ENCODE results near the gene DPYSL5.

DPYSL5 gene

DNA sequence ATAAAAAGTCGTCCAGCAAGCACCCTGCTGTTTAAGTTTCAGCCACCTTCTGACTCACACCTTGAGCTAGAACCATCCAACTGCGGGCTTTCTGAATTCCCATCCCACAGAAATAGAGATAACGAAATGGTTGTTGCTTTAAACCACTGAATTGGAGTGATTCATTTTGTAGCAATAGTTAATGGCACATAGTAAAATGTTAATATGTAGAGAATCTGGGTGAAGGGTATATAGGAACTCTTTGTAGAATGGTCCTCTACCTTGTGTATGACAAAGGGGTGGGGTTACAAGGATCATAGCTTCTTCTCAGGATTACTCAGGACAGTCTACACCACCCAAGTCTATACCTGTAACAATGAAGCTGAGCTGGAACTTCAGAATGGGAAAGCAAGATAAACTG, 120.1 kb downstream of the DPYSL5 start:
- peak; percentile 44 for DNase-seq (ENCODE audit: low spot score)

DNA sequence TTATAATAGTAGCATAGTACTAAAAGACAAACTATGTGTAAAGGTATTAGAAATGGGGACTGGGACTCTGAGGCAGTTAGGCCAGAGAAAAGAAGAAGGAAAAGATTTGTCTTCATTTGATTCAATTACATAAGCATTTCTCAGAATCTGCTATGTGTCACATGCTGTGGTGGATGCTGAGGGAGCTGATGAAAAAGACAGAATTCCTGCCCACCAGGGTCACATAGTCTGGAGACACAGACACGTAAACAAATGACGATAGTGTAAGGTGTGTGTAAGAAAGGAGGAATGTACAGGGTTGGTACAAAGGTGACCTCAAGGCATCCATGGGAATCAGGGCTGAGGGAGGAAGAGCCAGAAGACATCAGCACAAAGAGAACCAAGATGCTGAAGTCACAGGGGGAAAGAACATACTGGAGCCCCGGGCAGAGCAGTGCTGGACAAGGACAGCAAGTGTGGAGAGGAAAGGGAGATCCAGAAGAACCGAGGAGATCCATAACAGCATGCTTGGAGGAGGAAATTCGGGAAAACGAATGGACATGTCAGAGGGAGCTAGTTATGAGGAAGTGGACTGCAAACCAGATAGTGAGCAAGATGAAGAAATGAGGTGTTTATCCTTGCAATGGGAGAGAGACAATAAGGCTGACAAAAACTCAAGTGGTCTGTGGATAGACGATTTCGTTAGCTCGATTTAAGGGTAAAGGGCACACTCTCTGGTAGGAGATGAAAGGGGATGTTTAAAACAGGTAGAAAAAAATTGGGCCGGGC, 121.3 kb downstream of the DPYSL5 start:
- DNase-seq (ENCODE audit: low spot score), result peak; percentile 57

DNA sequence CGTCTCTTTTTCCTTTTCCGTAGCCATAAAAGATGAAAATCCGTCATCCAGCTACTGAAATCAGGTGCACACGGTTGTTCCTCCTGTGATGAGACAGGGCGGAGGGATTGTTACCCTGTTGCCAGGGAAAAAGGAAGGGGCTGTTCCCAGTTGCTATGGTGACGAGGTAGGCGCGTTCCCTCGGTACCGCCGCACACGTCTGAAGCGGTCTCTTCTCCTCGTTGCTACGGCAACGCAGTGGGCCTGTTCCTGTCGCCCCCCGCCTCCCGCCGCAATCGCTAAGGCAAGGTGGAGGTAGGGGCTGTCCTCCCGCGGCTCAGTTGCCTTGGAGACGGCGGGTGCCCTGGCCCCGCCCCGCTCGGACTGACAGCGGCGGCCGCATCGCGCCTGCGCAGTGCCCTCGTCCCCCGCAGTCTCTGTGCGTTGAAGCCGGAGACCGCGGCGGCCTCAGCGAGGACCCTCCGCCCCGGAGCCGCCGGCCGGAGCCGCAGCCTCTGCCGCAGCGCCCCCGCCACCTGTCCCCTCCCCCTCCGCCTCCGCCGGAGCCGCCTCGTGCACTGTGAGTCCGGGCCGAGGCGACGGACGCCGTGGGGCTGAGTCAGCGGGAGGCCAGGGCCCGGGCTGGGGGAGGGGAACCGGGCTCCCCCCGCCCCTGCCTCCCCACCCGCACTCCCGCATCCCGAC, 122.5 kb downstream of the DPYSL5 start, which contains the start of gene MAPRE3:
Gene MAPRE3, plus strand, starts transcription at position 394 of the 684 bp plus-strand sequence. CDS start 51,582 bp downstream, outside the sequence.
- DNase-seq (ENCODE audit: low spot score), result peak; percentile 81

- DNase-seq (ENCODE audit: low spot score), result no peak
Observed at GRCh38 chr2:26970928-26971627, 123.1 kb downstream of the DPYSL5 start.

GRCh38 chr2:26971911-26972786, 124.2 kb downstream of the DPYSL5 start:
- DNase-seq (ENCODE audit: low spot score), result no peak

- DNase-seq (ENCODE audit: low spot score), result no peak
Observed at GRCh38 chr2:26974352-26974751, 126.4 kb downstream of the DPYSL5 start.

DNA sequence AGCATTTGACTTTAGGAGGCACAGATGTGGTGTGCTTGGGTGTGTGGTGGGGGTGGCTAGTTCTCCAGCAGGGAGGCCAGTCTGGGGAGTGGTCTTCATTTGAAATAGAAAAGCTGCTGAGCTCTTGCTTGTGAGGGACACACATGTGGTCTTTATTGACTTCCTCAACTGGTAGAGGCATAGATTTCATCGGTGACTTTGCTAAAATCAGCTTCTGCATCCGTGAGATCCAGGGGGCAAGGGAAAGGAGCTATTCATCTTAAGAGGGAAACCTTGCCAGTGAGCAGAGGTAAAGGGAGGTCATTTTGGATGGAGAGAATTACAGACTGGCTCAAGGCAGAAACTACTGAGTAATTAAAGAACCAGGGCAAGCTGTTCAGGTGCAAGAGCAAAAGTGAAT, 127.2 kb downstream of the DPYSL5 start:
- DNase-seq (ENCODE audit: low spot score), result no peak

DNA sequence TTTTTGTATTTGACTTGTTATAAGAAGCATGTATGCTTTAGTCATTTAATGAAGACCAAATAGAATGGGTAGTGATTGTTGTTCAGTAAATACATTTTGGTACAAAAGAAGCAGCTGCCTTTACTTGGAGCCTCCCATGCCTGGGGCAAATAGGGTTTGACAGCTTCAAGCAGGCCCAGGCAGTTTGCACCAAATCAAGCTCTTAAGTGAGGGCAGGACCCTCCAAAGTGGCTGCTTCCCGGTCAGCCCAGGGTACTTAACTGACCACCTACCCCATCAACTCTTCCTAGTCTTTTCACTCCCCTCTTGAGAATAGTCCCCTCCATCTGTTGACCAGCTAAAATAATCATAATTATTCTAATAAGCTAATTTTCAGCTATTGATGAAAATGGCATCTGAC, 127.7 kb downstream of the DPYSL5 start:
- DNase-seq (ENCODE audit: low spot score), result no peak

DNA sequence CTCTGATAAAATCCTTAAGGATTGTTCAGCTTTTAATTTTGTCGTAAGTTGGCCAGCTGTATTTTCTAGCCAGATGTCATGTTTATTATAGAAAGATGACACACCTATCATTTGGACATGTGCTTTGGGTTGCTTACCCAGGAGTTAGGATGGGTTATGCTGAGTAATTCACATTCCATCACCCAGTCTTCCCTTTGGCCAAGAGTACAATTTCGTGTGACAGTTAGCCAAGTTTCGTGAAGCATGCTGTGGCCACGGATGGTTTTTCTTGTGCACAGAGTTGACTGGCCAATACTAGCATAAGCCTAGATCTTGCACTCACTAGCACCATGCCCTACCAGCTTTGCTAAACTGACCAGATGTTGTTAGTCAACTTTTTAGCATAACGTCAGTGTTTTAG, 128.3 kb downstream of the DPYSL5 start:
- no peak for DNase-seq (ENCODE audit: low spot score)

- DNase-seq (ENCODE audit: low spot score), result no peak
Observed at GRCh38 chr2:26977012-26977411, 129.1 kb downstream of the DPYSL5 start.

GRCh38 chr2:26978061-26978596, 130.2 kb downstream of the DPYSL5 start:
- DNase-seq (ENCODE audit: low spot score), result peak; percentile 47

DNA sequence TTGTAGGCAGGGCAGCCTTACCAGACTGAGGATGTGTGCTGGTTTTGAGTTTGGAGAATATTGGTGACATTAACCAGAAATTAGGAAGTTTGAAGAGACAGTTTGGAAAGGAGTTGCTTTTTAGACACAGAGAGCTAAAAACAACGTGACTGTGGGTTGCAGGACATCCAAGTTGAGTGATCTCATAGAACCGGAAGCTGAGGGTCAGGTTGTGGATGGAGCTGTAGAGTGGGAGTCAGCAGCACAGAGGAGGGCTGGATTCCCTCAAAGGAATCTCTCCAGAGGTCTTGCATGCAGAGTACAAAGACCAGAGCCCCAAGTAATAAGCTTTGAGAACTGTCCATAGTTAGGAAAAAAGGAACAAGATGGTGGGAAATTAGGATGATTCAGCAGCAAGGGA, 131.8 kb downstream of the DPYSL5 start:
- DNase-seq (ENCODE audit: low spot score), result no peak

- no peak for DNase-seq (ENCODE audit: low spot score)
Observed at GRCh38 chr2:26980971-26981370, 133.0 kb downstream of the DPYSL5 start.

- DNase-seq (ENCODE audit: low spot score), result peak; percentile 55
Observed at GRCh38 chr2:26982102-26982742, 134.3 kb downstream of the DPYSL5 start.

GRCh38 chr2:26983746-26984145, 135.8 kb downstream of the DPYSL5 start:
- no peak for DNase-seq (ENCODE audit: low spot score)

GRCh38 chr2:26985807-26986206, 137.9 kb downstream of the DPYSL5 start:
- DNase-seq (ENCODE audit: low spot score), result no peak

- peak; percentile 9 for DNase-seq (ENCODE audit: low spot score)
Observed at GRCh38 chr2:26986576-26986975, 138.6 kb downstream of the DPYSL5 start.

DNA sequence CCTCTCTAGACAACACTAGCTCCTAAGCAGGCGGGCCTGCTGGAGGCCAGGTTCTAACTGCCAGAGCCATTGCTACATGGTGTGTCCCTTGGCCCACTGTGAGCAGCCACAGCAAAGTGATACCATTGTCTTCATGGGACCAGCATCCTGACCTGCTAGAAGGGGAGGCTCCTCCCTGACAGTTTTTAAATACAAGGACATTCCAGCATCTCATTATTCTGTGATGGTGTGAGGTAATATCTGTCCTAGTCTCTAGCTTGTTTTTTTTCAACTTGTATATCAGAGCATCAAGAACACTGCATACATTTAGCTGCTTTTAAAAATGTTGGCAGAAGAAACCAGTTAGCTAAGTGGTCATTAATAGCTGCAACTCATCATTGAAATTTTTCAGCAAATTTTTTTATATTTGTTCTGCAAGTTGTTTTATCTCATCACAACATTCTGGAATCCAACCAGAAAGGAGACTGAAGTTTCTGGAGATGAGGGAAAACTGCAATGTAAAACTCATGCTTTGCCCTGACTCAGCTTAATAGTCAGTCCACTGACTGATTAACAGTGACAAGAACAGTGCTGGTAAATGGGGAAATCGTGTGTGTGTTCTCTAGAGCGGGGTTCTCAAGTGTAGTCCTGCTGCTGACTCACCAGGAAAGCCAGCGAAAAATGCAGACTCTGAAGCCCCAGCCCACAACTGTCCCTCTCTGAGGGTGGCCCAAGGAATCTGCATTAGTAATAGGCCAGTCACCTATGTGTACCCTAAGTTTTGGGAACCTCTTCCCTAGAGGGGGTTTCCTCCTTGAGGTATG, 140.3 kb downstream of the DPYSL5 start:
- DNase-seq (ENCODE audit: low spot score), result peak; percentile 71

- peak; percentile 64 for DNase-seq (ENCODE audit: low spot score)
Observed at GRCh38 chr2:26989156-26989555, 141.2 kb downstream of the DPYSL5 start.

DNA sequence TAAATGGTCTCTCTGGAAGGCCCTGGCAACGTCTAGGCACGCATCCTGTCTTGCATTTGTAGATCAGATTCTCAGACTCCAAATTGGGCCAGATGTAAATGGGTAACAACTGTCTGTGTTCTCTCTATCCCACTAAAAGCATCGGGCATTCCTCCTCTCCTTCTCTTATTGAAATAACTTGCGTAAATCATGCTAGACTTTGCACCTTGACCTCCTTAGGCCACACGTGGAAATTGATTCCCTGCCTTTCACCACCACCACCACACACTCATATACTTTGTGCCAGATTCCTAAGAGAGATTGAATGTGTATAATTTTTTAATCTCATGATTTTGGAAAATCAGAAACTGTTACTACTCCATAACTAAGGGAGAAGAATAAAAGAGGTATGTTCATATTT, 143.8 kb downstream of the DPYSL5 start:
- DNase-seq (ENCODE audit: low spot score), result no peak
